GM21390 (cell line): Measurements from ENCODE around the gene RAP1GAP2.
"Not testable (repeated sequence)": the region's sequence is repeated elsewhere in the genome, so short reads cannot be mapped to it uniquely, and the experiment has no call there.

Experiments
- ATAC-seq: cut with Tn5 transposase; IDR thresholded peaks from one replicate; pipeline ENCODE4 v1.9.1; 2021; ENCODE audit not compliant: unreplicated experiment

The RAP1GAP2 gene

GRCh38 chr17:2796164-2797125, at the start of gene RAP1GAP2:
Gene RAP1GAP2 (plus strand): TSS chr17:2796438. CDS start chr17:2796528, 90 bp downstream.
- ATAC-seq: no peak

- no peak for ATAC-seq
Observed at GRCh38 chr17:2749058-2749783, 47.0 kb upstream of the RAP1GAP2 start, which contains the start of gene CCDC92B. Gene CCDC92B (minus strand): TSS chr17:2749652. CDS start chr17:2735145, 14,507 bp downstream.

GRCh38 chr17:2749784-2750181, 46.5 kb upstream of the RAP1GAP2 start:
- ATAC-seq: no peak

GRCh38 chr17:2750721-2751120, 45.5 kb upstream of the RAP1GAP2 start:
- ATAC-seq: no peak

GRCh38 chr17:2751491-2751890, 44.7 kb upstream of the RAP1GAP2 start:
- ATAC-seq: no peak

- no peak for ATAC-seq
Observed at GRCh38 chr17:2755891-2756724, 40.1 kb upstream of the RAP1GAP2 start.

- no peak for ATAC-seq
Observed at GRCh38 chr17:2758870-2759269, 37.4 kb upstream of the RAP1GAP2 start.

GRCh38 chr17:2770129-2770528, 26.1 kb upstream of the RAP1GAP2 start:
- no peak for ATAC-seq

GRCh38 chr17:2775206-2775605, 21.0 kb upstream of the RAP1GAP2 start:
- ATAC-seq: no peak

- no peak for ATAC-seq
Observed at GRCh38 chr17:2776589-2777241, 19.5 kb upstream of the RAP1GAP2 start.

- ATAC-seq: no peak
Observed at GRCh38 chr17:2777242-2777867, 18.9 kb upstream of the RAP1GAP2 start.

- no peak for ATAC-seq
Observed at GRCh38 chr17:2778489-2778888, 17.7 kb upstream of the RAP1GAP2 start.

GRCh38 chr17:2779545-2779944, 16.7 kb upstream of the RAP1GAP2 start:
- no peak for ATAC-seq

- no peak for ATAC-seq
Observed at GRCh38 chr17:2780256-2780655, 16.0 kb upstream of the RAP1GAP2 start.

- no peak for ATAC-seq
Observed at GRCh38 chr17:2780931-2781454, 15.2 kb upstream of the RAP1GAP2 start.

GRCh38 chr17:2781598-2781997, 14.6 kb upstream of the RAP1GAP2 start:
- not testable (repeated sequence) for ATAC-seq

- no peak for ATAC-seq
Observed at GRCh38 chr17:2782055-2782454, 14.2 kb upstream of the RAP1GAP2 start.

- ATAC-seq: no peak
Observed at GRCh38 chr17:2783310-2784030, 12.8 kb upstream of the RAP1GAP2 start.

GRCh38 chr17:2784864-2785263, 11.4 kb upstream of the RAP1GAP2 start:
- no peak for ATAC-seq
